ENCODE results near the gene GUF1. TPM values are rescaled to one million over a fixed set of nuclear protein-coding genes. Genes with fewer than 3 reads are reported as not detected.

The GUF1 gene
- total RNA-seq, 1 donor from 2014 or later: 24.7 TPM

DNA sequence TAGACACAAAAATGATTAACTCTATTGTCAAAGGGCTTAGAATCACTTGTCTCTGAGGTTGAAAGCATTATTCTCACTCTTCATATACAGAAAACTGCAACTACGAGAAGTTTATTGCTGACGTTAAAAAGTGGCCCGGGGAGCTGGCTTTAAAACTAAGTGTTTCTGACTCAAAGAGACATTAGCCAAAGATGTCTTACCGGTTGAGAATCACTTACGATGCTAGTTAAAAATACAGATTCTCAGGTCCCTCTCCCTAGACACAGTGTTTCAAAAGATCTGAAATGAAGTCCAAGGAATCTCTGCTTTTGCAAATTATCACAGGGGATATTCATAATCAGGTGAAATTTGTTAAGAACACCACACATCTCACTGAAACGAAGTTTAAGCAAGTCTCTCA, 46.9 kb downstream of the GUF1 start:
- H3K36me3 Mint-ChIP-seq (ENCODE audit: low read depth, unreplicated experiment): no peaks in the 10 kb centered on the region
- H3K79me2 ChIP-seq (ENCODE audit: insufficient read depth, low read length): peaks cover 59% of the 10 kb centered on the region
- FAIRE-seq (no peak), DNase-seq (ENCODE audit: low read depth) (no peak)
- H3K27me3 Mint-ChIP-seq (ENCODE audit: low read depth, unreplicated experiment): no peaks in the 10 kb centered on the region
- peaks cover 26% of the 10 kb centered on the region for H4K20me1 ChIP-seq (ENCODE audit: insufficient read depth, low read length)
- H3K9ac ChIP-seq (ENCODE audit: low read length): peak overlapping the region; percentile 87
- no peaks in the 10 kb centered on the region for H3K9me3 ChIP-seq (ENCODE audit: insufficient read depth, low read depth, low read length)
- peaks cover 4% of the 10 kb centered on the region for H3K4me1 Mint-ChIP-seq (ENCODE audit: low read depth, unreplicated experiment)
- H3K27me3 ChIP-seq (ENCODE audit: insufficient read depth, low read length): no peaks in the 10 kb centered on the region
- no peak overlapping the region for H3K27ac ChIP-seq (ENCODE audit: low read depth, low read length)
- no peaks in the 10 kb centered on the region for H3K36me3 ChIP-seq (ENCODE audit: insufficient read depth, low read length)
- no peaks in the 10 kb centered on the region for H3K4me1 ChIP-seq (ENCODE audit: insufficient read depth, low read length)
- H3K4me3 Mint-ChIP-seq (ENCODE audit: unreplicated experiment): peak overlapping the region; percentile 97
- peak overlapping the region; percentile 87 for H3K4me3 ChIP-seq (ENCODE audit: insufficient read depth, low read depth, low read length)
- TF ChIP-seq, protein P1, sequence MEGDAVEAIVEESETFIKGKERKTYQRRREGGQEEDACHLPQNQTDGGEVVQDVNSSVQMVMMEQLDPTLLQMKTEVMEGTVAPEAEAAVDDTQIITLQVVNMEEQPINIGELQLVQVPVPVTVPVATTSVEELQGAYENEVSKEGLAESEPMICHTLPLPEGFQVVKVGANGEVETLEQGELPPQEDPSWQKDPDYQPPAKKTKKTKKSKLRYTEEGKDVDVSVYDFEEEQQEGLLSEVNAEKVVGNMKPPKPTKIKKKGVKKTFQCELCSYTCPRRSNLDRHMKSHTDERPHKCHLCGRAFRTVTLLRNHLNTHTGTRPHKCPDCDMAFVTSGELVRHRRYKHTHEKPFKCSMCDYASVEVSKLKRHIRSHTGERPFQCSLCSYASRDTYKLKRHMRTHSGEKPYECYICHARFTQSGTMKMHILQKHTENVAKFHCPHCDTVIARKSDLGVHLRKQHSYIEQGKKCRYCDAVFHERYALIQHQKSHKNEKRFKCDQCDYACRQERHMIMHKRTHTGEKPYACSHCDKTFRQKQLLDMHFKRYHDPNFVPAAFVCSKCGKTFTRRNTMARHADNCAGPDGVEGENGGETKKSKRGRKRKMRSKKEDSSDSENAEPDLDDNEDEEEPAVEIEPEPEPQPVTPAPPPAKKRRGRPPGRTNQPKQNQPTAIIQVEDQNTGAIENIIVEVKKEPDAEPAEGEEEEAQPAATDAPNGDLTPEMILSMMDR (IDR thresholded peaks at IDR 0.05; ENCODE audit: insufficient read depth, low read depth, low read length): no peak
- TF ChIP-seq EZH2 (IDR thresholded peaks at IDR 0.05; ENCODE audit: insufficient read depth, low read length): no peak
- H3K4me2 ChIP-seq (ENCODE audit: low read length): peak overlapping the region; percentile 97
- no peaks in the 10 kb centered on the region for H3K9me3 Mint-ChIP-seq (ENCODE audit: unreplicated experiment)
- peak overlapping the region; percentile 15 for H3K27ac Mint-ChIP-seq (ENCODE audit: unreplicated experiment)
- no peak overlapping the region for H2AFZ ChIP-seq (ENCODE audit: low read depth, low read length)

DNA sequence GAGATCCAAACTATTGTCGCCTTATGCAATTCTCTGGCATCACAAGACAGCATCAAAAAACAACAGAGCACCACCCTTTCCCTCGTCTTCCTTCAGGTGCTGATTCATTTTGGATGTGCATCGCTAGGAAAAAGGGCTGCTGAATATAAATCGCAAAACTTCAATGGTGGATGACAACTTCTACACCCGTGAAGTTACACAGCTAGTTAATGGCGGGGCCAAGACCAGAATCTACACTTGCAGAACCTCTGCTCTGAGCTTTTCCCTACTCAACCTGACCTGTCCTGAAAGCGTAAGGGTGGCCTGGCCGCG, 47.5 kb downstream of the GUF1 start:
- Mint-ChIP-seq H3K36me3 (ENCODE audit: low read depth, unreplicated experiment) (no peaks in the 10 kb centered on the region), H3K27me3 (ENCODE audit: low read depth, unreplicated experiment) (no peaks in the 10 kb centered on the region), H3K9me3 (ENCODE audit: unreplicated experiment) (no peaks in the 10 kb centered on the region), H3K4me3 (ENCODE audit: unreplicated experiment) (peak overlapping the region; percentile 97), H3K4me1 (ENCODE audit: low read depth, unreplicated experiment) (peaks cover 4% of the 10 kb centered on the region), H3K27ac (ENCODE audit: unreplicated experiment) (peak overlapping the region; percentile 55)
- Histone ChIP-seq H3K9me3 (ENCODE audit: insufficient read depth, low read depth, low read length) (no peaks in the 10 kb centered on the region), H2AFZ (ENCODE audit: low read depth, low read length) (peak overlapping the region; percentile 87), H4K20me1 (ENCODE audit: insufficient read depth, low read length) (peaks cover 21% of the 10 kb centered on the region), H3K79me2 (ENCODE audit: insufficient read depth, low read length) (peaks cover 54% of the 10 kb centered on the region), H3K4me2 (ENCODE audit: low read length) (peak overlapping the region; percentile 97), H3K9ac (ENCODE audit: low read length) (peak overlapping the region; percentile 87), H3K36me3 (ENCODE audit: insufficient read depth, low read length) (no peaks in the 10 kb centered on the region), H3K27me3 (ENCODE audit: insufficient read depth, low read length) (no peaks in the 10 kb centered on the region), H3K4me1 (ENCODE audit: insufficient read depth, low read length) (no peaks in the 10 kb centered on the region), H3K4me3 (ENCODE audit: insufficient read depth, low read depth, low read length) (peak overlapping the region; percentile 87), H3K27ac (ENCODE audit: low read depth, low read length) (peak overlapping the region; percentile 62)
- no peak for DNase-seq (ENCODE audit: low read depth)
- no peak for FAIRE-seq
- no peak for TF ChIP-seq EZH2 (IDR thresholded peaks at IDR 0.05; ENCODE audit: insufficient read depth, low read length)
- TF ChIP-seq, protein P1 (IDR thresholded peaks at IDR 0.05; ENCODE audit: insufficient read depth, low read depth, low read length): no peak

DNA sequence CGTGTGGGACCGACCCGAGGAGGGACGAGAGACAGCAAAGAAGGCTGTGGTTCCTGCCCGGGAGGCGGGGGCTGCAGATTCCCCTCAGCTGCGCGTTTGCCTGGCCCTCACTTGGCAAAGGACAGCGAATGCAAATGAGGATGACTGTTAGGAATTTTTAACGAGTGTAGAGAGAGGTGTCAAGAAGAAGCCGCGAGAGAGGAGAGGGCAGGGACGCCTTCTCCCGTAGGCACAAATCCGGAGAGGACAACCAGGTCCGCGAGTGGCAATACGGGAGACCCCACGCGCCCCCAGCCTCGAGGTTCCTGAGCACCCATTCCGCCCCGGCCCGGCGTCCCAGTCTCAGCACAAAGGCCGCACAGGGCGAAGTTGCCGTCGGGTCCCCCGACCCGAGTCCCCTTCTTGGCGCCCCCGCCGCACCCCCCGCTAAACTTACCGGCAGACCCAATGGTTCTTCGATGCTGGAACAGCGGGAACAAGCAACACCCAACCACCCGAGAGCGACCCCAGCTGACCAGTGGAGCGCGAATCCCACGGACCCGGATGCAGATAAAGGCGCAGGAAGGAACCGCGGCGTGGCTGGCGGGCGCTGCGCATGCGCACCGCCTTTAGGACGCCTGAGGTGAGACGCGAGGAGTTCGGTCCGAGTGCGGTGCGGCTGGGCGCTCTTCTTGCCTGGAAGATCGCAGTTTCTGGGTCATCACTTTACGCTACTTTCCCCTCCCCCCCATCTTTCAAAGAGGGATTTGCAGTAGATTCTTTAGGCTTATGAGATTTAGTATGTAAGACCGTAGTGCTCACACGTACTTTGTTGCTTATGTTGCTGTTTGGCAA, 48.0 kb downstream of the GUF1 start, which contains the start of gene GNPDA2:
GNPDA2 (minus strand) TSS at position 519 of the 834 bp plus-strand sequence. CDS start 4,349 bp downstream, outside the sequence.
- H3K36me3 ChIP-seq (ENCODE audit: insufficient read depth, low read length): no peaks in the 10 kb centered on the region
- peak within 1 kb of the TSS; percentile 87 for H3K9ac ChIP-seq (ENCODE audit: low read length)
- Mint-ChIP-seq H3K27ac (ENCODE audit: unreplicated experiment) (peak within 1 kb of the TSS; percentile 55), H3K4me1 (ENCODE audit: low read depth, unreplicated experiment) (peaks cover 4% of the 10 kb centered on the region), H3K4me3 (ENCODE audit: unreplicated experiment) (peak within 1 kb of the TSS; percentile 97), H3K27me3 (ENCODE audit: low read depth, unreplicated experiment) (no peaks in the 10 kb centered on the region), H3K9me3 (ENCODE audit: unreplicated experiment) (no peaks in the 10 kb centered on the region), H3K36me3 (ENCODE audit: low read depth, unreplicated experiment) (no peaks in the 10 kb centered on the region)
- H3K4me1 ChIP-seq (ENCODE audit: insufficient read depth, low read length): no peaks in the 10 kb centered on the region
- DNase-seq (ENCODE audit: low read depth) (peak; percentile 82), FAIRE-seq (no peak)
- TF ChIP-seq EZH2 (IDR thresholded peaks at IDR 0.05; ENCODE audit: insufficient read depth, low read length): no peak
- TF ChIP-seq, protein P1 (IDR thresholded peaks at IDR 0.05; ENCODE audit: insufficient read depth, low read depth, low read length): no peak
- peak within 1 kb of the TSS; percentile 62 for H3K27ac ChIP-seq (ENCODE audit: low read depth, low read length)
- peak within 1 kb of the TSS; percentile 97 for H3K4me2 ChIP-seq (ENCODE audit: low read length)
- H3K4me3 ChIP-seq (ENCODE audit: insufficient read depth, low read depth, low read length): peak within 1 kb of the TSS; percentile 87
- no peaks in the 10 kb centered on the region for H3K27me3 ChIP-seq (ENCODE audit: insufficient read depth, low read length)
- peaks cover 15% of the 10 kb centered on the region for H4K20me1 ChIP-seq (ENCODE audit: insufficient read depth, low read length)
- H2AFZ ChIP-seq (ENCODE audit: low read depth, low read length): peak within 1 kb of the TSS; percentile 87
- no peaks in the 10 kb centered on the region for H3K9me3 ChIP-seq (ENCODE audit: insufficient read depth, low read depth, low read length)
- H3K79me2 ChIP-seq (ENCODE audit: insufficient read depth, low read length): peaks cover 48% of the 10 kb centered on the region
